ENCODE data around the gene TMEM242. TPM values are rescaled to one million over a fixed set of nuclear protein-coding genes. Genes with fewer than 3 reads are reported as not detected.

TMEM242 gene
- total and polyA plus RNA-seq, 2 of the 13 experiments (the other 11 are each of a cell fraction or from before 2014, with no cell fraction given): 5.6 to 11.1 TPM

DNA sequence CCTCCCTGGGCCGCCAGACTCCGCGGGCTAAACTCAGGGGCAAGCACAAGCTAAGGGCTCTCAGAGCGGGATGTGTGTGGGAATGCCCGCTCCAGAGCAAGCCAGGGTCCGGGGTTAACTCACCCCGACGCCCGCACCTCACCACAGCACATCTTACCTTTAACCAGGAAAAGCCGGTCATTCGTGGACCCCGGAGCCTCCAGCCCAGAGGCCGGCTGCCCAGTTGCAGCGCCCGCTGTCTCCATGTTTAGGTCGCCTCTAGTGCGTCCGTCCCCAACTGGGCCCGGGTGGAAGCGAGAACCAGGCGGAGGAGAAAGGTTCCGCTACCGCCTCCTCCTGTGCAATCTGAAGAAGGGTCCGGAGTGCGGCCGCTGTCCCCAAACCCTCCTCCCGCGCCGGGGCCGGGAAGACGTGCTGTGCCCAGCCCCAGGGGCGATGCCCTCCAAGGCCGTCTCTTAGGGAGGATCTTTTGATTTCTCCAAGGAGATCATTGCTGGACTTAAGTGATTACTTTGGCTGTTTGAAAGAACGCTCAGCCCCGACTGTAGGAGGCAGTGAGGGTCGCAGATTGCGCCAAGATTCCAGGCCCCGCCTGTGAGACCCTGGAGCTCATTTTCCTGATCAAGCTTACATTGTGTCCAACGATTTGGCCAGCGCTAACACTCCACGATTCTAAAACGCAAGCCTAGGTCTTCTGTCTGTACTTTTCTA, at the start of gene TMEM242 (continued):
- TF ChIP-seq, protein P1, sequence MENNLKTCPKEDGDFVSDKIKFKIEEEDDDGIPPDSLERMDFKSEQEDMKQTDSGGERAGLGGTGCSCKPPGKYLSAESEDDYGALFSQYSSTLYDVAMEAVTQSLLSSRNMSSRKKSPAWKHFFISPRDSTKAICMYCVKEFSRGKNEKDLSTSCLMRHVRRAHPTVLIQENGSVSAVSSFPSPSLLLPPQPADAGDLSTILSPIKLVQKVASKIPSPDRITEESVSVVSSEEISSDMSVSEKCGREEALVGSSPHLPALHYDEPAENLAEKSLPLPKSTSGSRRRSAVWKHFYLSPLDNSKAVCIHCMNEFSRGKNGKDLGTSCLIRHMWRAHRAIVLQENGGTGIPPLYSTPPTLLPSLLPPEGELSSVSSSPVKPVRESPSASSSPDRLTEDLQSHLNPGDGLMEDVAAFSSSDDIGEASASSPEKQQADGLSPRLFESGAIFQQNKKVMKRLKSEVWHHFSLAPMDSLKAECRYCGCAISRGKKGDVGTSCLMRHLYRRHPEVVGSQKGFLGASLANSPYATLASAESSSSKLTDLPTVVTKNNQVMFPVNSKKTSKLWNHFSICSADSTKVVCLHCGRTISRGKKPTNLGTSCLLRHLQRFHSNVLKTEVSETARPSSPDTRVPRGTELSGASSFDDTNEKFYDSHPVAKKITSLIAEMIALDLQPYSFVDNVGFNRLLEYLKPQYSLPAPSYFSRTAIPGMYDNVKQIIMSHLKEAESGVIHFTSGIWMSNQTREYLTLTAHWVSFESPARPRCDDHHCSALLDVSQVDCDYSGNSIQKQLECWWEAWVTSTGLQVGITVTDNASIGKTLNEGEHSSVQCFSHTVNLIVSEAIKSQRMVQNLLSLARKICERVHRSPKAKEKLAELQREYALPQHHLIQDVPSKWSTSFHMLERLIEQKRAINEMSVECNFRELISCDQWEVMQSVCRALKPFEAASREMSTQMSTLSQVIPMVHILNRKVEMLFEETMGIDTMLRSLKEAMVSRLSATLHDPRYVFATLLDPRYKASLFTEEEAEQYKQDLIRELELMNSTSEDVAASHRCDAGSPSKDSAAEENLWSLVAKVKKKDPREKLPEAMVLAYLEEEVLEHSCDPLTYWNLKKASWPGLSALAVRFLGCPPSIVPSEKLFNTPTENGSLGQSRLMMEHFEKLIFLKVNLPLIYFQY (CRISPR knock-in tag; IDR thresholded peaks at IDR 0.05; ENCODE audit: borderline replicate concordance): peak; percentile 97
- TF ChIP-seq, protein P2, sequence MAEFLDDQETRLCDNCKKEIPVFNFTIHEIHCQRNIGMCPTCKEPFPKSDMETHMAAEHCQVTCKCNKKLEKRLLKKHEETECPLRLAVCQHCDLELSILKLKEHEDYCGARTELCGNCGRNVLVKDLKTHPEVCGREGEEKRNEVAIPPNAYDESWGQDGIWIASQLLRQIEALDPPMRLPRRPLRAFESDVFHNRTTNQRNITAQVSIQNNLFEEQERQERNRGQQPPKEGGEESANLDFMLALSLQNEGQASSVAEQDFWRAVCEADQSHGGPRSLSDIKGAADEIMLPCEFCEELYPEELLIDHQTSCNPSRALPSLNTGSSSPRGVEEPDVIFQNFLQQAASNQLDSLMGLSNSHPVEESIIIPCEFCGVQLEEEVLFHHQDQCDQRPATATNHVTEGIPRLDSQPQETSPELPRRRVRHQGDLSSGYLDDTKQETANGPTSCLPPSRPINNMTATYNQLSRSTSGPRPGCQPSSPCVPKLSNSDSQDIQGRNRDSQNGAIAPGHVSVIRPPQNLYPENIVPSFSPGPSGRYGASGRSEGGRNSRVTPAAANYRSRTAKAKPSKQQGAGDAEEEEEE (CRISPR knock-in tag; IDR thresholded peaks at IDR 0.05; ENCODE audit: borderline replicate concordance): peak; percentile 79; the same call in 1 of the 2 replicates
- TF ChIP-seq SAP130 (CRISPR knock-in tag; IDR thresholded peaks at IDR 0.05; ENCODE audit: low read depth) (peak; percentile 95), ATF7 (IDR thresholded peaks at IDR 0.05) (no peak), ATF7 (CRISPR knock-in tag; IDR thresholded peaks at IDR 0.05) (no peak; the same call in 1 of the 2 replicates), ZNF562 (CRISPR knock-in tag; IDR thresholded peaks at IDR 0.05; ENCODE audit: borderline replicate concordance) (no peak), NAIF1 (CRISPR knock-in tag; IDR thresholded peaks at IDR 0.05; ENCODE audit: borderline replicate concordance) (peak; percentile 95; the same call in 1 of the 2 replicates), ZNF720 (CRISPR knock-in tag; IDR thresholded peaks at IDR 0.05) (peak; percentile 94), KLF16 (CRISPR knock-in tag; IDR thresholded peaks at IDR 0.05) (peak; percentile 91 to 99; a peak in 3 of 4 replicates), ATRX (CRISPR knock-in tag; IDR thresholded peaks at IDR 0.05; ENCODE audit: borderline replicate concordance) (peak; percentile 94; the same call in 1 of the 2 replicates), FOXO1 (CRISPR knock-in tag; IDR thresholded peaks at IDR 0.05) (peak; percentile 94), ELF4 (CRISPR knock-in tag; IDR thresholded peaks at IDR 0.05; ENCODE audit: borderline replicate concordance) (no peak; the same call in 1 of the 2 replicates), ZNF777 (CRISPR knock-in tag; IDR thresholded peaks at IDR 0.05) (peak; percentile 89), ZNF678 (CRISPR knock-in tag; IDR thresholded peaks at IDR 0.05) (no peak; the same call in 1 of the 2 replicates), PAWR (CRISPR knock-in tag; IDR thresholded peaks at IDR 0.05; ENCODE audit: borderline replicate concordance) (no peak), MZF1 (CRISPR knock-in tag; IDR thresholded peaks at IDR 0.05; ENCODE audit: borderline replicate concordance) (peak; percentile 98), ZZZ3 (CRISPR knock-in tag; IDR thresholded peaks at IDR 0.05; ENCODE audit: borderline replicate concordance) (peak; percentile 95; the same call in 1 of the 2 replicates), ISL2 (CRISPR knock-in tag; IDR thresholded peaks at IDR 0.05) (peak; percentile 93), PCBP1 (IDR thresholded peaks at IDR 0.05; ENCODE audit: borderline replicate concordance, low read depth, low read length) (peak; percentile 99), ZNF569 (CRISPR knock-in tag; IDR thresholded peaks at IDR 0.05; ENCODE audit: borderline replicate concordance) (peak; percentile 99)
- TF ChIP-seq, protein P3, sequence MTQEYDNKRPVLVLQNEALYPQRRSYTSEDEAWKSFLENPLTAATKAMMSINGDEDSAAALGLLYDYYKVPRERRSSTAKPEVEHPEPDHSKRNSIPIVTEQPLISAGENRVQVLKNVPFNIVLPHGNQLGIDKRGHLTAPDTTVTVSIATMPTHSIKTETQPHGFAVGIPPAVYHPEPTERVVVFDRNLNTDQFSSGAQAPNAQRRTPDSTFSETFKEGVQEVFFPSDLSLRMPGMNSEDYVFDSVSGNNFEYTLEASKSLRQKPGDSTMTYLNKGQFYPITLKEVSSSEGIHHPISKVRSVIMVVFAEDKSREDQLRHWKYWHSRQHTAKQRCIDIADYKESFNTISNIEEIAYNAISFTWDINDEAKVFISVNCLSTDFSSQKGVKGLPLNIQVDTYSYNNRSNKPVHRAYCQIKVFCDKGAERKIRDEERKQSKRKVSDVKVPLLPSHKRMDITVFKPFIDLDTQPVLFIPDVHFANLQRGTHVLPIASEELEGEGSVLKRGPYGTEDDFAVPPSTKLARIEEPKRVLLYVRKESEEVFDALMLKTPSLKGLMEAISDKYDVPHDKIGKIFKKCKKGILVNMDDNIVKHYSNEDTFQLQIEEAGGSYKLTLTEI (CRISPR knock-in tag; conservative IDR thresholded peaks at IDR 0.05): no peak
